OCI-LY7 (cell line): Measurements from ENCODE around the gene LRRC18. TPM values are rescaled to one million over a fixed set of nuclear protein-coding genes. Genes with fewer than 3 reads are reported as not detected.

Experiments used
- BruUV-seq: library from RNA; stranded (reverse); fragments of 400-500 nt; replicated peaks from 2 replicates; lab custom pipeline; 2021; lab: Mats Ljungman, UMichigan
- CTCF ChIA-PET: fragments of 300-600 bp; sonication (Branson Sonifier 250); formaldehyde crosslinking; loops from one replicate; lab custom pipeline; 2022; ENCODE audit warnings: antibody characterized with exemption; ENCODE audit not compliant: unreplicated experiment; lab: Charles Lee
- POLR2A ChIA-PET: fragments of 300-600 bp; sonication (Branson Sonifier 250); formaldehyde crosslinking; loops from one replicate; lab custom pipeline; 2022; ENCODE audit warnings: antibody characterized with exemption; lab: Charles Lee
- DNase-seq: peaks from one replicate; pipeline ENCODE4 v3.0.0-alpha.2; 2015; ENCODE audit warnings: low spot score
- H2AFZ ChIP-seq: fragments of 200-600 bp; sonication (generic), shearing (Covaris generic); 2 replicates; pipeline ENCODE4 v1.6.1; 2014; ENCODE audit warnings: mild to moderate bottlenecking, antibody characterized with exemption, low read length, moderate library complexity
- H3K27ac ChIP-seq: fragments of 200-600 bp; sonication (generic); 2 replicates; pipeline ENCODE4 v1.5.1; 2014; ENCODE audit warnings: mixed run types, low read depth, mild to moderate bottlenecking, moderate library complexity, low read length, inconsistent platforms; ENCODE audit not compliant: poor library complexity, severe bottlenecking
- H3K36me3 ChIP-seq: fragments of 200-600 bp; sonication (generic); 2 replicates; pipeline ENCODE4 v1.6.1; 2014; ENCODE audit warnings: mild to moderate bottlenecking, antibody characterized with exemption, low read length, moderate library complexity, mixed read lengths; ENCODE audit not compliant: insufficient read depth
- H3K4me1 ChIP-seq: fragments of 200-600 bp; sonication (generic); 2 replicates; pipeline ENCODE4 v1.5.1; 2014; ENCODE audit warnings: mild to moderate bottlenecking, low read length; ENCODE audit not compliant: insufficient read depth, poor library complexity, severe bottlenecking
- H3K4me2 ChIP-seq: fragments of 200-600 bp; sonication (generic); 2 replicates; pipeline ENCODE4 v1.6.1; 2014; ENCODE audit warnings: mild to moderate bottlenecking, low read length
- H3K4me3 ChIP-seq: fragments of 200-600 bp; sonication (generic); 2 replicates; pipeline ENCODE4 v1.5.1; 2014; ENCODE audit warnings: mild to moderate bottlenecking, low read depth, low read length; ENCODE audit not compliant: poor library complexity, severe bottlenecking
- H3K79me2 ChIP-seq: fragments of 200-600 bp; sonication (generic); 2 replicates; pipeline ENCODE4 v1.6.1; 2016; ENCODE audit warnings: low read depth, mild to moderate bottlenecking, low read length, moderate library complexity, mixed read lengths; ENCODE audit not compliant: insufficient read depth
- H3K9me2 ChIP-seq: fragments of 200-600 bp; sonication (generic); 2 replicates; pipeline ENCODE4 v1.6.1; 2016; ENCODE audit warnings: mild to moderate bottlenecking, low read length, mixed read lengths; ENCODE audit not compliant: insufficient read depth
- H3K9me3 ChIP-seq: fragments of 200-600 bp; sonication (generic); 2 replicates; pipeline ENCODE4 v1.6.1; 2014; ENCODE audit warnings: mild to moderate bottlenecking, mixed run types, low read length, mixed read lengths
- H4K20me1 ChIP-seq: fragments of 200-600 bp; sonication (generic); 2 replicates; pipeline ENCODE4 v1.6.1; 2014; ENCODE audit warnings: mild to moderate bottlenecking, antibody characterized with exemption, low read length, moderate library complexity, mixed read lengths; ENCODE audit not compliant: insufficient read depth
- CTCF ChIP-seq: fragments of 200-600 bp; sonication (generic); conservative IDR thresholded peaks from 2 replicates; pipeline ENCODE4 v1.5.1; 2014; ENCODE audit warnings: mild to moderate bottlenecking, antibody characterized with exemption, low read length, moderate library complexity, mixed read lengths
- EZH2phosphoT487 ChIP-seq: fragments of 200-600 bp; sonication (generic); IDR thresholded peaks from 2 replicates; pipeline ENCODE4 v1.6.1; 2018; ENCODE audit warnings: low read depth, borderline replicate concordance, mild to moderate bottlenecking, mixed run types, antibody characterized with exemption, low read length, moderate library complexity, mixed read lengths
- intact Hi-C: fragments of 100-400 bp; cut with micrococcal nuclease; formaldehyde crosslinking; loops from one replicate; pipeline ENCODE4 v1.10.0; 2022; ENCODE audit not compliant: unreplicated experiment
- total RNA-seq, 2 experiments: library from RNA; depleted of rRNA in 1 of 2; stranded (reverse); fragments of >200 nt in 1 of 2; shearing (Covaris generic) in 1 of 2; gene quantifications; 2 replicates each; pipeline ENCODE4 v1.2.3, GENCODE V29; 2014 to 2022

Gene LRRC18
- total RNA-seq, 2 experiments from 2014 or later, result not detected

GRCh38 chr10:48951707-48952106, 12.1 kb upstream of the LRRC18 start:
- TF ChIP-seq EZH2phosphoT487 (no peak), CTCF (no peak)
- Histone ChIP-seq H3K27ac (no peak overlapping the region), H3K4me3 (no peak overlapping the region), H3K36me3 (peaks cover 68% of the 10 kb centered on the region), H4K20me1 (no peaks in the 10 kb centered on the region), H3K79me2 (no peaks in the 10 kb centered on the region), H2AFZ (no peak overlapping the region), H3K9me3 (no peaks in the 10 kb centered on the region), H3K4me1 (no peaks in the 10 kb centered on the region), H3K9me2 (no peaks in the 10 kb centered on the region), H3K4me2 (no peak overlapping the region)
- DNase-seq, result no peak
- ChIA-PET CTCF (no interaction called here), POLR2A (no interaction called here)
- intact Hi-C loops, result loop anchor here (10.0 kb wide), 1 partner anchor 397 kb away; no protein-coding TSS in a partner anchor
- no TSS peak for BruUV-seq

GRCh38 chr10:48948470-48949037, 8.9 kb upstream of the LRRC18 start:
- H3K36me3 ChIP-seq, result peaks cover 76% of the 10 kb centered on the region
- no peaks in the 10 kb centered on the region for H3K4me1 ChIP-seq
- POLR2A ChIA-PET, result interaction anchor here (0.6 to 1.0 kb wide), 2 partner anchors 64 to 1298 kb away, joined by 3 read pairs; no protein-coding TSS in a partner anchor
- TF ChIP-seq CTCF (no peak), EZH2phosphoT487 (no peak)
- no peak overlapping the region for H3K4me3 ChIP-seq
- H3K9me3 ChIP-seq, result no peaks in the 10 kb centered on the region
- BruUV-seq, result no TSS peak
- no peaks in the 10 kb centered on the region for H3K79me2 ChIP-seq
- H3K27ac ChIP-seq, result no peak overlapping the region
- no peaks in the 10 kb centered on the region for H3K9me2 ChIP-seq
- no peaks in the 10 kb centered on the region for H4K20me1 ChIP-seq
- no peak for DNase-seq
- CTCF ChIA-PET, result no interaction called here
- H2AFZ ChIP-seq, result no peak overlapping the region
- H3K4me2 ChIP-seq, result no peak overlapping the region
- intact Hi-C loops, result no loop called here

GRCh38 chr10:48947690-48948469, 8.2 kb upstream of the LRRC18 start:
- TF ChIP-seq CTCF, result no peak
- no peak for TF ChIP-seq EZH2phosphoT487
- intact Hi-C loops, result no loop called here
- POLR2A ChIA-PET, result interaction anchor here (1.0 kb wide), 1 partner anchor 65 kb away, joined by 3 read pairs; no protein-coding TSS in a partner anchor
- Histone ChIP-seq H3K79me2 (no peaks in the 10 kb centered on the region), H2AFZ (no peak overlapping the region), H3K36me3 (peaks cover 78% of the 10 kb centered on the region), H3K9me3 (no peaks in the 10 kb centered on the region), H3K4me1 (no peaks in the 10 kb centered on the region), H3K27ac (no peak overlapping the region), H4K20me1 (no peaks in the 10 kb centered on the region), H3K4me3 (no peak overlapping the region), H3K9me2 (no peaks in the 10 kb centered on the region), H3K4me2 (no peak overlapping the region)
- BruUV-seq, result no TSS peak
- CTCF ChIA-PET, result no interaction called here
- DNase-seq, result no peak
